Smooth muscle cell of the coronary artery (primary cell): ENCODE measurements around the gene UGT1A7. TPM values are rescaled to one million over a fixed set of nuclear protein-coding genes. Genes with fewer than 3 reads are reported as not detected.

Experiments used
- total RNA-seq: library from RNA; depleted of rRNA; stranded (reverse); fragments of >200 nt; gene quantifications from 2 replicates; pipeline ENCODE4 v1.2.3, GENCODE V29; 2014; ENCODE audit warnings: low replicate concordance

The UGT1A7 gene
- total RNA-seq: not detected in 2 replicates

GRCh38 chr2:233681521-233682099, at the start of gene UGT1A7:
UGT1A7 (plus strand) TSS chr2:233681901; CDS start chr2:233681938, 37 bp downstream.

DNA sequence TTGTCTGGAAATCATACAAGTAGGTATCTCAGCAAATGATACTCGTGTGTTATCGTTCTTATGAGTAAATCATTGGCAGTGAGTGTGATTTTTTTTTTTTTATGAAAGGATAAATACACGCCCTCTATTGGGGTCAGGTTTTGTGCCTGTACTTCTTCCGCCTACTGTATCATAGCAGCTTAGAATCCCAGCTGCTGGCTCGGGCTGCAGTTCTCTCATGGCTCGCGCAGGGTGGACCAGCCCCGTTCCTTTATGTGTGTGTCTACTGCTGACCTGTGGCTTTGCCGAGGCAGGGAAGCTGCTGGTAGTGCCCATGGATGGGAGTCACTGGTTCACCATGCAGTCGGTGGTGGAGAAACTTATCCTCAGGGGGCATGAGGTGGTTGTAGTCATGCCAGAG, 45.4 kb upstream of the UGT1A7 start, which contains the start of gene UGT1A10:
Gene UGT1A10, plus strand, starts transcription at position 143 of the 400 bp plus-strand sequence. Its CDS starts 75 bp downstream, at position 218.

GRCh38 chr2:233671290-233672161, 10.2 kb upstream of the UGT1A7 start, which contains the start of gene UGT1A9:
UGT1A9 (plus strand) TSS chr2:233671898; CDS start chr2:233671935, 37 bp downstream.

GRCh38 chr2:233692648-233693047, 10.9 kb downstream of the UGT1A7 start, which contains the start of gene UGT1A6:
UGT1A6 (plus strand) TSS chr2:233692890; CDS start chr2:233693005, 115 bp downstream.

GRCh38 chr2:233712611-233713261, 31.0 kb downstream of the UGT1A7 start, which contains the start of gene UGT1A5:
UGT1A5 (plus strand) TSS chr2:233712907; CDS start chr2:233712992, 85 bp downstream.

GRCh38 chr2:233718552-233718951, 36.9 kb downstream of the UGT1A7 start, which contains the start of gene UGT1A4:
UGT1A4 (plus strand) TSS chr2:233718736; CDS start chr2:233718821, 85 bp downstream.

GRCh38 chr2:233728723-233729301, 47.1 kb downstream of the UGT1A7 start, which contains the start of gene UGT1A3:
UGT1A3 (plus strand) TSS chr2:233729042; CDS start chr2:233729127, 85 bp downstream.

GRCh38 chr2:233760043-233760442, 78.3 kb downstream of the UGT1A7 start, which contains the start of gene UGT1A1:
UGT1A1 (plus strand) TSS chr2:233760270; CDS start chr2:233760288, 18 bp downstream.

GRCh38 chr2:233778030-233778429, 96.3 kb downstream of the UGT1A7 start, which contains the start of gene MROH2A:
MROH2A (plus strand) TSS chr2:233778330; CDS start chr2:233779359, 1,029 bp downstream.

Other genes starting within 250 kb of the UGT1A7 start
- 25.0 and 32.1 TPM in 2 replicates for gene USP40, start 115.1 kb upstream of the UGT1A7 start, total RNA-seq
- under 0.01 and 0.08 TPM in 2 replicates for gene UGT1A8, start 64.3 kb upstream of the UGT1A7 start, total RNA-seq
- 0.23 TPM in 1 of 2 replicates, not detected in the other for gene UGT1A10, start 45.5 kb upstream of the UGT1A7 start, total RNA-seq
- not detected in 2 replicates for gene UGT1A9, start 10.0 kb upstream of the UGT1A7 start, total RNA-seq
- gene UGT1A6, start 11.0 kb downstream of the UGT1A7 start, total RNA-seq: 0.08 TPM in 1 of 2 replicates, not detected in the other
- gene UGT1A5, start 31.0 kb downstream of the UGT1A7 start, total RNA-seq: not detected in 2 replicates
- gene UGT1A4, start 36.8 kb downstream of the UGT1A7 start, total RNA-seq: not detected in 2 replicates
- gene UGT1A3, start 47.1 kb downstream of the UGT1A7 start, total RNA-seq: not detected in 2 replicates
- gene UGT1A1, start 78.4 kb downstream of the UGT1A7 start, total RNA-seq: not detected in 2 replicates
- 0.15 TPM in 1 of 2 replicates, not detected in the other for gene MROH2A, start 96.4 kb downstream of the UGT1A7 start, total RNA-seq
- 1.2 and 4.5 TPM in 2 replicates for gene HJURP, start 172.6 kb downstream of the UGT1A7 start, total RNA-seq
- gene TRPM8, start 235.5 kb downstream of the UGT1A7 start, total RNA-seq: 0.59 TPM in 1 of 2 replicates, not detected in the other